ENCODE data around the gene PCBP3.
"Not testable (repeated sequence)": the region's sequence is repeated elsewhere in the genome, so short reads cannot be mapped to it uniquely, and the experiment has no call there.

Gene PCBP3

DNA sequence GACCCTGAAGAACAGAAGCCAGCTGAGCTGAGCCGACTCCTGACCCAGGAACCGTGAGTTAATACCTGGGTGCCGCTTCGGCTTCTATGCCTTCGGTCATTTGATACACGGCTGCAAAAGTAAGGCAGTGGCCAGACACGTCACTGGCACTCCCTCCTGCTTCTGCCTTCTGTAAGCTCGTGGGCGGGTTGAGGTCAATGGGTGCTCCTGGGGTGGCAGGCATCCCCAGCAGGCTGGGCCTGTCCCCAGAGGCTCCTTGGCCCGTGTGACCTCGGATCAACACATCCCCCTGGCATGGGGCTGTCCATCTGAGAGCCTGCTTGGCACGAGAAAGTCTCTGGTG, 302.3 kb downstream of the PCBP3 start:
- Histone ChIP-seq H3K27ac (ENCODE audit: low read length) (no peak overlapping the region), H3K36me3 (ENCODE audit: control insufficient read depth, insufficient read depth, low read length) (no peaks in the 10 kb centered on the region), H3K9me3 (ENCODE audit: control insufficient read depth, insufficient read depth, low read length) (no peaks in the 10 kb centered on the region), H3K4me1 (ENCODE audit: control insufficient read depth, insufficient read depth, low read length) (no peaks in the 10 kb centered on the region; the same call in 1 of the 2 replicates), H3K4me3 (ENCODE audit: low read length) (no peak overlapping the region), H3K27me3 (ENCODE audit: control insufficient read depth, insufficient read depth, low read length) (no peaks in the 10 kb centered on the region)
- no peak for DNase-seq (ENCODE audit: low read depth, low spot score)
- WGBS (ENCODE audit: insufficient coverage, insufficient read length), result no CpG with 5 or more reads among the region's 12 CpGs

DNA sequence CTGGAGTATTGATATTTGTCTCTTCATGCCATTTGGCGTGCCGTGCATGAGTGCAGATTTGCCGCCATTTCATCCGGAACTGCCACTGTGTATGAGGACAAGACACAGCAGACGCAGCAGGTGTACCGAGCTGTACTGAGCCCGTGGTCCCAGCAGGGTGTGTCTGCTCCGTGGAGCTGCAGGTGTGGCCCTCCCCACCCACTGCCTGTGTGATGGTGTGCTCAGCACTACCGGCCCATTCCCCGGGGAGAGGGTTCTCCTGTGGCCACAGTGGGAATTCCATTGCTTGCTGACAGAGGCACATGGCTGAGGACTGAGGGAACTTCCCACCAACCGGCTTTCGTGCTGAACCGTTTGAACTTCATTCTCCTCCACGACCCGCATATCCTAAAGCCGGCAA, 303.8 kb downstream of the PCBP3 start:
- Histone ChIP-seq H3K27ac (ENCODE audit: low read length) (no peak overlapping the region), H3K27me3 (ENCODE audit: control insufficient read depth, insufficient read depth, low read length) (no peaks in the 10 kb centered on the region), H3K36me3 (ENCODE audit: control insufficient read depth, insufficient read depth, low read length) (no peaks in the 10 kb centered on the region), H3K4me1 (ENCODE audit: control insufficient read depth, insufficient read depth, low read length) (no peaks in the 10 kb centered on the region; the same call in 1 of the 2 replicates), H3K9me3 (ENCODE audit: control insufficient read depth, insufficient read depth, low read length) (no peaks in the 10 kb centered on the region), H3K4me3 (ENCODE audit: low read length) (no peak overlapping the region)
- DNase-seq (ENCODE audit: low read depth, low spot score), result no peak
- WGBS (ENCODE audit: insufficient coverage, insufficient read length), result no CpG with 5 or more reads among the region's 16 CpGs

DNA sequence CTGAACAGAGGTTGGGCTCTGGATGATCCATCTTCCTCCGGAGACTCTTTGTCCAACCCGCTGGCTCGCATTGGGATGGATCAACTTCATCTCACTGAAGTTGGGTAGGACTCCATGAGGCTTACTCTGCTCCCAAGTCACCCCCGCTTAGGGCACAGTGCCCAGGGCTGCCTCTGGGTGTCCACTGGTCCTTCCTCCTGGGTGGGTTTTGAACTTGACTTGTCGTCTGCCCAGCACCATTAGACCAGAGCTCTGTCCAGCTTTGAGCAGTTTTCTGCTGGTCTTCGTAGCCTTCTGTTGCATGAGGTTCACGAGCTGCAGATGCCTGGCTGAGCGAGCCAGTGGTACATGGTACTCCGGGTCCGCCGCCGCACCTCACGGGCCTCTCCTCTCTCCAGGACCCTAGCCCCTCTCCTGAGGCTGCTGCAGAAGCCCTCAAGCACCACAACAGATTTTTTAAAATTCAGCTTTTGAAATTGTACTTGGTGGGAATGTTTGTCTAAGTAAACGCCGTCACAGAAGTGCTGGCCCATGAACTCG, 304.3 kb downstream of the PCBP3 start:
- no peak overlapping the region for H3K27ac ChIP-seq (ENCODE audit: low read length)
- no peaks in the 10 kb centered on the region; the same call in 1 of the 2 replicates for H3K4me1 ChIP-seq (ENCODE audit: control insufficient read depth, insufficient read depth, low read length)
- WGBS (ENCODE audit: insufficient coverage, insufficient read length), result no CpG with 5 or more reads among the region's 16 CpGs
- no peaks in the 10 kb centered on the region for H3K27me3 ChIP-seq (ENCODE audit: control insufficient read depth, insufficient read depth, low read length)
- H3K9me3 ChIP-seq (ENCODE audit: control insufficient read depth, insufficient read depth, low read length), result no peaks in the 10 kb centered on the region
- DNase-seq (ENCODE audit: low read depth, low spot score), result no peak
- H3K36me3 ChIP-seq (ENCODE audit: control insufficient read depth, insufficient read depth, low read length), result no peaks in the 10 kb centered on the region
- H3K4me3 ChIP-seq (ENCODE audit: low read length), result no peak overlapping the region

DNA sequence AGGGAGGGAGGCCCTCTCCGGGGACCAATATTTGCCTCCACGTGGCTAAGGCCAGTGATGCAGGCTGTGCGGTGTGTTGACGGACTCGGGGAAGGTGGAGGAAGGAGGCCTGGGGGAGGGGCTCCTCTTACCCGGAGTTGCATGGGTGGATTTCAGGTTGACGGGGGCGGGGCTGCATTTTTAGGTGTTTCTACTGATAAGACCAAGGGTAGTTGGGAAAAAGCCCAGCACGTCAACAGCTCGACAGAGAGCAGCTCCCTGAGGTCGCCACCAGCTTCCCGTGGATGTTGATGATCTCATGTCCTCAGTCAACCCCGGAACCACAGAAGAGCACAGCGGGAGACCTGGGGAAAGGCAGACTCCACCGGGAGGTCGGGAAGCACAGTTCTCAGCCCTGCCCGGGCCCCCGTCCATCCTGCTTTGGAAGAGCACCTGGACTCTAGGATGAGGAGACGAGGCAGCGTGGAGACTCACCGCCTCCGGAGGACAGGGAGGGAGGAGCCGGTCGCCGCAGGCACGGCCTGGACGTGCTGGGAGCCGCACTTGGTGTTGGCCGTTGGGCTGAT, 305.1 kb downstream of the PCBP3 start:
- WGBS (ENCODE audit: insufficient coverage, insufficient read length), result no CpG with 5 or more reads among the region's 29 CpGs
- no peaks in the 10 kb centered on the region for H3K27me3 ChIP-seq (ENCODE audit: control insufficient read depth, insufficient read depth, low read length)
- H3K27ac ChIP-seq (ENCODE audit: low read length), result no peak overlapping the region
- no peaks in the 10 kb centered on the region; the same call in 1 of the 2 replicates for H3K4me1 ChIP-seq (ENCODE audit: control insufficient read depth, insufficient read depth, low read length)
- H3K4me3 ChIP-seq (ENCODE audit: low read length), result no peak overlapping the region
- no peaks in the 10 kb centered on the region for H3K9me3 ChIP-seq (ENCODE audit: control insufficient read depth, insufficient read depth, low read length)
- no peaks in the 10 kb centered on the region for H3K36me3 ChIP-seq (ENCODE audit: control insufficient read depth, insufficient read depth, low read length)
- no peak for DNase-seq (ENCODE audit: low read depth, low spot score)

DNA sequence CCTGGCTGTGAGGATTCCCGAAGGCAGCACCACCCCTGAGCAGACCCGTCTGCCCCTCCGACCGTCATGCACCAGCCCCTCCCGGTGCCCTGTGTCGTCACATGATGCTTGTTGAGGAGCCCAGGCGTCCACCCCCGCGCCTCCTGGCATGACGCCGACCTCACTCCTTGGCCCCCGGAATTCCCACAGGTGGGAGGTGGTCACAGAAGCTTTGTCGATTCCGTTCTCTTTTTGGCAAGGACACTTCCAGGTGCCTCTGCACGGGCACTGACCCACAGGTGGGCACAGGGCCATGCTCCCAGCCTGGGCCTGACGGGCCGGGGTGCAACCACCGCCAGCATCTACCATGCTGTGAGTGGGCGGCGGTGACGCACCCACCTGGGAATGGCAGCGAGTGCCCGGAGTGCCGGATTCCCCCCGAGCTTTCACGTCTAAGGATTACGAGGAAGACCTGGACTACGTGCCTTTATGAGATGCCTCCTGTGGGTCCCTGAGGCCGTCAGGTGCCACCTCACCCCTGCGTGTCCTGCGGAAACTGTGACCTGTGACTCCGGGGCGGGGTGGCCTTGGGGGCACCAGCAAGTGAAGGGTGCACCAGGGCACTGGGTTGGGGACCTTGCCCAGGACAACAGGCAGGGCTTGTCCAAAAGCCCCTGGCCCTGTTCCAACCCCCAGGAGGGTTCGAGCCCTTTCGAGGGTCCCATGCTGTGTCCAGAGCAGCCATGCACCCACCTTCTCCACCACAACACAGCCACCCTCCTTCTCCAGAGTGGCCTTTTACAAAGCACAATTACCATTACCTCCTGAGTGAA, 306.6 kb downstream of the PCBP3 start:
- no peak overlapping the region for H3K27ac ChIP-seq (ENCODE audit: low read length)
- no CpG with 5 or more reads among the region's 35 CpGs for WGBS (ENCODE audit: insufficient coverage, insufficient read length)
- no peaks in the 10 kb centered on the region for H3K36me3 ChIP-seq (ENCODE audit: control insufficient read depth, insufficient read depth, low read length)
- no peak for DNase-seq (ENCODE audit: low read depth, low spot score)
- H3K27me3 ChIP-seq (ENCODE audit: control insufficient read depth, insufficient read depth, low read length), result no peaks in the 10 kb centered on the region
- H3K4me1 ChIP-seq (ENCODE audit: control insufficient read depth, insufficient read depth, low read length), result no peaks in the 10 kb centered on the region; the same call in 1 of the 2 replicates
- H3K4me3 ChIP-seq (ENCODE audit: low read length), result no peak overlapping the region; the same call in 1 of the 2 replicates
- no peaks in the 10 kb centered on the region for H3K9me3 ChIP-seq (ENCODE audit: control insufficient read depth, insufficient read depth, low read length)

DNA sequence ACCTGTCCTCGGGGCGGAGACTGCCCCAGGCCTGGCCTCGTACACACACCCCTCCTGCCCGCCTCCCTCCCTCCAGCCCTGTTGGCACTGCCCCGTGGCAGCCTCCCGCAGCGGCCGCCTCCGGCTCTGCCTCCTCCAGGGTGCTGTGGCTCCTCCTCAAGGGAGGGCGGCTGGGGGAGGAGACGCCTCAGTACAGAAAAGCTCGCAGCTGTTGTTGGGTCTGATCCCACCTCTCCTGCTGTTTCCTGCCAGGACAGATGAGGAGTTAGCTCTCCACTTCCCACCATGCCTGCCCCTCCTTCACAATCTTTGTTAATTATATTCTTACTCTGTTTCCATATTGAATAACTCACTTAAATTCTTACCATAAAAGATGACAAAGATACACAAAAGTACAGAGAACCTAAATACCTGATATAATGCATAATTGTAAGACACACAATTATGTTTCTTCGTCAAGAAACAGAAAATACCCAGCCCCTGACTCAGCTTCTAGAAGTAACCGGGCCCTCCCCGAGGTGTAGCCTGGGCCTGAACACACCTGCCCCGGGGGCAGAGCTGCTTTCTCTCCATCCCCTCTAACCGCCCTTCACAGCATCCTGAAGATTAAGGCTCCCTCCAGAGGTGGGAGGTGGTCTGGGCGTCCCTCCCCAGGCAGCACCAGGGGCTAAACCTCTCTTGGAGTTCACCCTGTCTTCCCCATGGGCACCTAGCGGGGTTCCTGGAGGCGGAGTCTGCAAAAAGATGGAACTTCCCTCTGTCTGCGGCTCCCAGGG, 307.4 kb downstream of the PCBP3 start:
- no peak for DNase-seq (ENCODE audit: low read depth, low spot score)
- Histone ChIP-seq H3K36me3 (ENCODE audit: control insufficient read depth, insufficient read depth, low read length) (no peaks in the 10 kb centered on the region), H3K4me3 (ENCODE audit: low read length) (no peak overlapping the region), H3K27ac (ENCODE audit: low read length) (no peak overlapping the region), H3K9me3 (ENCODE audit: control insufficient read depth, insufficient read depth, low read length) (no peaks in the 10 kb centered on the region), H3K27me3 (ENCODE audit: control insufficient read depth, insufficient read depth, low read length) (no peaks in the 10 kb centered on the region), H3K4me1 (ENCODE audit: control insufficient read depth, insufficient read depth, low read length) (no peaks in the 10 kb centered on the region; the same call in 1 of the 2 replicates)
- no CpG with 5 or more reads among the region's 21 CpGs for WGBS (ENCODE audit: insufficient coverage, insufficient read length)

DNA sequence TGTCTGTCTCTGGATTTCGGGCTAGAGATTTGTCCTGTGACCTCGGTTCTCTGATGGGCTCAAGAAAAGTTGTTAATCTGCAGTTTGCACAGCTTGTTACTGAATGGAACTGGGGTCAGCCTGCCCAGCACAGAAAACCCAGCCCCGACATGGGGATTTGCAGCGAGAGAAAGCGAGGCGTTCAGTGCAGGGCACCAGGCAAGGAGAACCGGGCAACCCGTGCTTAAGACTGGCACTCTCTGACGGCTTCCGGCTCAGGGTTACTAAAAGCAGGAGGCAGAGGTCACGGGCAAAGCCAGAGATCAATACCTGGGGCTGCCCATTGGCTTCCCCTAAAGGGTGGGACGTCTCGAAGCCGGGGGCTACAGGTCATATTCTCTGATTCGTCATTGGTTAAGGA, 308.2 kb downstream of the PCBP3 start:
- Histone ChIP-seq H3K27ac (ENCODE audit: low read length) (no peak overlapping the region), H3K9me3 (ENCODE audit: control insufficient read depth, insufficient read depth, low read length) (no peaks in the 10 kb centered on the region), H3K4me3 (ENCODE audit: low read length) (no peak overlapping the region), H3K27me3 (ENCODE audit: control insufficient read depth, insufficient read depth, low read length) (no peaks in the 10 kb centered on the region), H3K36me3 (ENCODE audit: control insufficient read depth, insufficient read depth, low read length) (no peaks in the 10 kb centered on the region), H3K4me1 (ENCODE audit: control insufficient read depth, insufficient read depth, low read length) (no peaks in the 10 kb centered on the region; the same call in 1 of the 2 replicates)
- no peak for DNase-seq (ENCODE audit: low read depth, low spot score)
- no CpG with 5 or more reads among the region's 15 CpGs for WGBS (ENCODE audit: insufficient coverage, insufficient read length)

DNA sequence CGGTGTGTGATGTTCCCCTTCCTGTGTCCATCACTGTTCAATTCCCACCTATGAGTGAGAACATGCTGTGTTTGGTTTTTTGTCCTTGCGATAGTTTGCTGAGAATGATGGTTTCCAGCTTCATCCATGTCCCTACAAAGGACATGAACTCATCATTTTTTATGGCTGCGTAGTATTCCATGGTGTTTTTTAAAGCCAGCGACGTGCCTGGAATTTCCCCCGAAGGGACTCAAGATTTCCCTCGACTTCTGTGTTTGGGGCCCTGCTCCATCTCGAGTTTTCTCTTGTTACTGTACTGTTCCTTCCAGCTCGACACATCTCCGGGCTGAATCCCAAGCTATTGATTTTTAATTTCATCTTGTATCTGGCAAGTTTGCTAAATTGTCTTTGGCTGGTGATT, 309.0 kb downstream of the PCBP3 start:
- not testable (repeated sequence) for H3K27me3 ChIP-seq (ENCODE audit: control insufficient read depth, insufficient read depth, low read length); H3K9me3 ChIP-seq (ENCODE audit: control insufficient read depth, insufficient read depth, low read length); H3K36me3 ChIP-seq (ENCODE audit: control insufficient read depth, insufficient read depth, low read length); H3K4me3 ChIP-seq (ENCODE audit: low read length); H3K4me1 ChIP-seq (ENCODE audit: control insufficient read depth, insufficient read depth, low read length); H3K27ac ChIP-seq (ENCODE audit: low read length); DNase-seq (ENCODE audit: low read depth, low spot score)
- WGBS (ENCODE audit: insufficient coverage, insufficient read length), result no CpG with 5 or more reads among the region's 10 CpGs

DNA sequence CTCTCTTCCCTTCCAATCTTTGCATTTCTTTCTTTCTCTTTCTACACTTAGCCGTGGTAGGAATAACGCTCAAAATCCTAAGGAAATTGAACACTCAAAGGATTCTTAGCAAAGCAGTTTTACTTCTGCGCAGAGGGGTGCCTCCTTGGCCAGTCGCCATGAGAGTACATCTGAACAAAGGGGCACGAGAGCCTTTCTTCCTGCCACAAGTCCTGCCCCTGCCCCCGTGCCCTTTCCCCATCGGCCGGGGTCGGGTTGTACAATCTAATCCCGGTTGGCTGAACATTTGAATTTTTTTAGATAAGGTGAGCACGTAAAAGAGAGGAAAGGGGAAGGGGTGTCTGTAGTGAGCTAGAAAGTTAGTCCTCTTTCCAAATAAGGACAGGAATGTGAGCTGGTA, 309.4 kb downstream of the PCBP3 start:
- H3K36me3 ChIP-seq (ENCODE audit: control insufficient read depth, insufficient read depth, low read length), result no peaks in the 10 kb centered on the region
- DNase-seq (ENCODE audit: low read depth, low spot score), result no peak
- H3K4me3 ChIP-seq (ENCODE audit: low read length), result no peak overlapping the region
- H3K27me3 ChIP-seq (ENCODE audit: control insufficient read depth, insufficient read depth, low read length), result no peaks in the 10 kb centered on the region
- H3K9me3 ChIP-seq (ENCODE audit: control insufficient read depth, insufficient read depth, low read length), result no peaks in the 10 kb centered on the region; the same call in 1 of the 2 replicates
- no peaks in the 10 kb centered on the region; the same call in 1 of the 2 replicates for H3K4me1 ChIP-seq (ENCODE audit: control insufficient read depth, insufficient read depth, low read length)
- WGBS (ENCODE audit: insufficient coverage, insufficient read length), result no CpG with 5 or more reads among the region's 11 CpGs
- no peak overlapping the region for H3K27ac ChIP-seq (ENCODE audit: low read length)

DNA sequence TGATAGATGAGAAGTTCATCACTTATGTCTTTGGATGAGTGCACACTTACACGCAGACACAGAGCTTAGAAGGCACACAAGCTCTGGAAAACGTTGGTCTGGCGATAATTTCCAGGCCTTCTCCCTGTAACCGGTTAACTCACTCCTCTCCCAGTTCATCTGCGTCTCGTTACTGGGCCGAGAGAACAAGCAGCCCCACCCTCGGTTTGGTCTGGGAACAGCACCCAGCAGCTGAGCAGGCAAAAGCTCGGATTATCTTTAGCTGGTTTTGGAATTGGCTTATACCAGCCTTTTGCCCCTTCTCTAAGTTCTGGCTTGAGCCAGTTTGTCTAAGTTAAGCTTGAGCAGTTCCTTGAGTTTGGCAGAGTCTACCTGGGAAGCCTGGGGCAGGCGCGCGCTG, 310.7 kb downstream of the PCBP3 start:
- Histone ChIP-seq H3K27ac (ENCODE audit: low read length) (no peak overlapping the region), H3K36me3 (ENCODE audit: control insufficient read depth, insufficient read depth, low read length) (no peaks in the 10 kb centered on the region), H3K9me3 (ENCODE audit: control insufficient read depth, insufficient read depth, low read length) (no peaks in the 10 kb centered on the region; the same call in 1 of the 2 replicates), H3K4me3 (ENCODE audit: low read length) (no peak overlapping the region), H3K27me3 (ENCODE audit: control insufficient read depth, insufficient read depth, low read length) (no peaks in the 10 kb centered on the region), H3K4me1 (ENCODE audit: control insufficient read depth, insufficient read depth, low read length) (no peaks in the 10 kb centered on the region)
- DNase-seq (ENCODE audit: low read depth, low spot score), result no peak
- no CpG with 5 or more reads among the region's 12 CpGs for WGBS (ENCODE audit: insufficient coverage, insufficient read length)
